HG02938 (cell line): ENCODE measurements around the gene MACROH2A1.
A peak's percentile ranks its signal among the peaks of the same experiment; 100 is the strongest.

ENCODE experiments used
- ATAC-seq: cut with Tn5 transposase; IDR thresholded peaks from one replicate; pipeline ENCODE4 v1.9.1; 2021; ENCODE audit warnings: mild to moderate bottlenecking, moderate library complexity; ENCODE audit not compliant: unreplicated experiment

MACROH2A1 gene

GRCh38 chr5:135436951-135437418 lies 38.0 kb upstream of the MACROH2A1 start:
- no peak for ATAC-seq

DNA sequence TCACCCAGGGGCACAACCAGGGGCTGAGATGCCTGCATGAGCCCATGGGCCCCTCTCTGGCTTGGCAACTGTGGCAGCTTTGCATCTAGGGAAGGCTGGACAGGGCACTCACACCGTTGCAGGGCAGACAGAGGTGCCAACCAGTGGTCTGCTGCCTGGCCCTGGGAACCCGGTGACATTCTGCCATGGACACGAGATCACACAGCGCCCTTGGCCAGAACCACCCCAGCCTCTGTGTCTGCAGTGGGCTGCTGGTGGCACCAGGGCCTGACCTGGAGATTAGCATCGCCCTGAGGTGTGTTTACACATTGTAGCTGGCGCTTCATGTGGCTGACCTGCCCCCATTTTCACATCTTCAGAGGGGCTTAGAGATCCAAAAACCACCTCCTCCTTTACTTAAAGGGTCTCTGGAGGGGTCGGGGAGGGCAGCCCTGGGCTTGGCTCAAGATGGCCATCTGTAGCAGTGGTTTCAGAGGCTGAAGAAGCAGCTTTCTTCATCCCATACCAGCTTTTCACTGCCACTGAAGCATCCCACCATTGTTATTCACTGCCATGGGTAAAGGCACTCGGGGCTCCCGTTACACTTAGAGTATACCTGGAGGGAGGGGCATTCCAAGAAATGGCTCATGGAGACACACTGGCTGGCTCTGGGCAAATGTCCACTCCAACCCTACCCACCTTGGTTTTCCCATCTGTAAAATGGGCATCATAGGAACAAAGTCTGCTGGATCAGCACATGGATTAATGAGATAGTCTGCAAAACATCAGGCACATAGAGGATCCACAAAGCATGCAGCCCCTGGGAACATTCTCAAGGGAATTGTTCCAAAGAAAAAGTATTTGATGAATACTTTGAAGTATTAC lies 36.7 kb upstream of the MACROH2A1 start:
- no peak for ATAC-seq

DNA sequence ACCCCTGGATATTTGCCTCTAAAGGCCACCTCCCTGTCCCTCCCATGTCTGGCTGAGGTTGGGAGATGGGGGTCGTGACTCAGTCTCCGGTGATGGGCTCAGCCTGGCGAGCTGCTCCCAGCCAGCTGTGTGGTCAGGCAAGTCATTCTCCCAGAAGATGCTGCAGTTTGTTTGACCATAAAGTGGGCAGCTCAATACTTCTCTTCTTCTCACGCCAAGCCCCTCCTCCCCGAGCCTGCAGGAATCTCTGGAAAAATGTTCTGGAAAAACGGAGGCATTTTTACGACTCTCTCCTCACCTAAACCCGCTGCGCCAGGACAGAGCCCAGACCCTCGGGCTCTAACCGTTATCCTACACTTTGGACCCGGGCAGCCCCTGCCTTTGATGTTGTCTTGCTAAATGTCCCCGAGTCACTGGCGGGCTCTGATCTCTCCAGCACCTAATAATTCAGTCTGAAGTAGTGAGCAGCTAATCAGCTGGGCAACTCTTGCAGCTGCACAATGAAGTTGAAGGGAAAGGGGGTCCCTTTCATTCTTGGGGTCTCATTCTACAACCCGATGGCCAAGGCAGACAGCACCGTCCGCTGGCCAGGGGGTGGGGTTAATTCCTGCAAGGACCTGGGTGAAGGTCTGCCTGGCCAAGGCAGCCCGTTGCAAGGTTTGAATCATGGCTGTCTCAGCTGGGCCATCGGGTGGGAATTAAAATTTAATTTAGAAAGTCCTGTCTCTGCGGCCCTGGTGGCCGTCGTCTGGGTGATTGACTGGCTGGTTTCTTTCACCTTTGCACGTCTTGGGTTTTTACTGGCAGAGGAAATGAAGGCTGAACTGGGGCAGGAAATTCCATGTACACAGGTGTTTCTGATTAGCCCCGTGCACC lies 35.8 kb upstream of the MACROH2A1 start:
- no peak for ATAC-seq

DNA sequence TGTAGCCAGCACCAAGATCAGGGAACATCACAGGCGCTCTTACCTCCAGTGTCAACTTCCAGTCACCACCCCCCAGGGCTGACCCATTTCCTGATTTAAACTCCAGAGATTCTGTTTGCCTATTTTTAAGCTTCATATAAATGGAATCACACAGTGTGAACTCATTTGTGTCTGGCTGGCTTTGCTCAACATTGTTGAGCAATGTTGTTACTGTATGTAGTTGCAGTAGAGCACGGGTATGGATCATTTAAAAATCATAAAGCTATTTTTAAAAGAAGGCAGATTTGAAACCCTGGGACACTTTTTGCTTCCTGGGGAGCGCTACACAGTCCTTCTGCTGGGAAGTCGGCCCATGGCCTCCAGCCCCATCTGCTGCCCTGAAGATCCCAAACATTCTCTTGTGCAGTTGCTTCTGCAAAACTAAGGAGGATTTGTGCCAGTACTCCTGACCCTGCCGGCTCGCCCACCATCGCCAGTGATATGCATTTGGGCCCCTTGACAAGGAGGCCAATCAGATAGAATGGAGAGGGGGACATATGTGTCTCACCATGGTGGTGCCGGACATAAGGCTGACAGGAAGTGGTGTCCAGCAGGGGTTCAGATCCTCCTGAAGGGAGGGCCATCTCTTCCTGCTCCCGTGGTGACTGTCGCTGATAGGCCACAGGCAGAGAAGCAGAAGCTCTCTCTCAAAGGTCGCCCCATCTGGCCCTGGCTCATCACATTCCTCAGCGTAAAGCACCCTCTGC lies 34.8 kb upstream of the MACROH2A1 start:
- no peak for ATAC-seq

DNA sequence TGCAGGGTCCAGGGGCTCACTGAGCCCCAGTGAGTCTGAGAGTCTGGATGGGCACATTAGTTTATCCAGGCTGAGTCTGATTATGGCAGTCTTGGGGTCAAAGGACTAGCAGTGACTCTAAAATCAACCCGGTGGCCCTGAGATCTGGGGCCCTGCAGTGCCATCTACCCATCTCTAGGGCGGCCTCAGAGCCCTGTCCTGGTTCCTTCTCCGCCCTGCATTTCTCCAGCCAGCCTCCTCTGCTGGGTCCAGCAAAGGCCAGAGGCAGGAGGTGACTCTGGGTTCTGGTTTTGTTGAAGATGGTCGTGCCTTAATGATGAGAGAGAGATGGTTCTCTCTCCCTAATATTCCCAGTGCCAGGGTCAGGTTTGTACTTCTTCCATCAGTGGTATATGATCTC lies 33.1 kb upstream of the MACROH2A1 start:
- no peak for ATAC-seq

- ATAC-seq, result no peak
Measured at GRCh38 chr5:135430135-135430437, 31.1 kb upstream of the MACROH2A1 start.

DNA sequence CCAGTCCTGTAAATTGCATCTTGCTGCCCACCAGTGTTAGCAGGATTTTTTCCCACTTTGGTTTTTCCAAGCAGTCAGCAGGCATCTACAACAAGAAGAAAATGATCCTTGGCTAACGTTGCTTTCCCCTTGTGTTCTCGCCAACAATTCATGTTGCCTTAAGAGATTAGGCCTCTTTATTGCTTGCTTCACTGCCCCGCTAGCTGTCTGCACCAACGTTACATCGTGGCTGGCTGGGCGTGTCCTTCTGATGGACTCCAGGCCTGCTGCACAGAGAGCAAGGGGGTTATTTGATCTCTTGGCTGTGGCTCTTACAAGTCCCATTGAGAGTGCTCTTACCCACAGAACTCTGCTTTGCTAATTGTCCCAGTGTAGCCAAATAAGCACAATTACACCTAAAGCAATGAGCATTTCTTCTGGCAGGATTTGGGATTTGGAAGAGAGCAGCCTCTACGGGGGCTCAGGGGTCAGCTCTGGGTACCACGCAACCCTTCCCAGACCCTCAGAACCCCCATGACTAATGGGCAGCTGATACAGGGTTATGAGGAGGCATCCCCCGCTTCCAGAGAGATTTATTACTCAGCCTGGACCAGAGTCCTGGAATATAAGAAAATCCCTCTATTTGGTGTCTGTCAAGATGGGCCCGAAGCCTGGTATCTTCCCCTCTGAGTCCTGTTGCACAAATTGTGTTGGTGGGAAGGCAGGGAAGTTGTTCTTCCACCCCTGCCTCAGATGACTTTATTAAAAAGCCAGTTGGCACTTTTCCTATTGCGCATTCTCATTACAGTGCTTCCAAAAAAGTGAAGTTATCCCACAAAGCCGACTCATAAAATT lies 30.5 kb upstream of the MACROH2A1 start:
- ATAC-seq, result no peak

- no peak for ATAC-seq
Measured at GRCh38 chr5:135428586-135428985, 29.6 kb upstream of the MACROH2A1 start.

DNA sequence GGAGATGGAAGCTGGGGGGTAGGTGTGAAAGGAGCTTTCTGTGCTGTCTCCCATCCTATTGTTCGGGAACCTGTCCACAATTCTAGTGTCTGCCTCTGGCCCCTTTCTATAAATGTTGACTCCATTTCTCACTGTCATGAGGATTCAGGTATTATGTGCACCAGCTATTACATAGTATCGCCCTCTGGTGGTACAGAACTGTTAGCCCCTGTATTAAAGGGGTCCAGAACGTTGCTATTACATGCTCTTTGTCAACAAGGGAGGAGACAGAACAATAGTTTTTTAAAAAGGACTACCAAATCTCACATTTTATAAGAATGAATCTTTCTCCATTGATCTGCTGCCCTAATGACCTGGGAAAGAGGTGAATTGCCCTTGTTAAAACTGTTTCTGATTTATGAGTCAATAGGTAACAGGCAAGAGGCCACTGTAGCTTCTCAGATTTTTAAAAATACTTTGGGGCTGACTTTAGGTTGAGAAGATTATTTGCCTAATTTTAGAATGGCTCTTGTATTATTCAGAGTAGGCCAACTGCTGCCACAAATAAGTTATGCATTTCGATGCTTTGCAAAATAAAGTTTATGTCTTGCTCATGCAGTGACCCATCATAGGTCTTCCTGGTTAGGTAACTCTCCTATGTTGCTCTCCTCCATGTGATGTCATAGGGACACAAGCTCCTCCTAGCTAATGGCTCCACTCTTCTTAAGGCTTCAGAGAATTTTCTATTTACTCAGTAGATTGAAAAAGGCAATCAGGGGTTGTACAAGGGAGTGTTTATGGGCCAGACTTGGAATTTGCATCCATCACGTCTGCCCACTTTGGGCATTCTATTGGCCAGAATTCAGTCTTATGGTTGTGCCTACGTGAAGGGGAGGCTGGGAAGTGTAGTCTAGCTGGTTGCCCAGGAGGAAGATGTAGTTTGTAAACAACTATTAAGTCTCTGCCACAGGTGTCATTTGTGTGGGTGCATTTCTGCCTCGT lies 27.4 kb upstream of the MACROH2A1 start:
- peak; percentile 93 for ATAC-seq

DNA sequence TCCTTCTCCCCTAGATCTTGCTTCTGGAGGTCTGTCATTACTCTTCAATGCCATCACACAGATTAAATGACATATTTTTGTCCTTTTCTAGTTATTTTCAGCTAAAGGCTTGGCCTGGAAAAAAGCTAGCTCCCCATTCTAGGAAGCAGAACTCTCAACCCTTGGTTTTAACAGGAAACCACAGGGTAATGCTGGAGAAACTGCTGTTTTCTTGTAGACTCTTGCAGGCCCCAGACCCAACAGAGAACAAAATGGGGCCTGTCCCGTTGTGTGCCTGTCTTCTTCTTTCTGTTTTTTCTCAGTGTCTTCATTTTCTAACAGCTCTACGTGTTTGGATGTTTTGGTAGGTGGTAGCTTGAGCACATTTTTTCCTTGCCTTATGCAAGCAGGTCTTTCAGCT lies 26.6 kb upstream of the MACROH2A1 start:
- no peak for ATAC-seq

- ATAC-seq, result no peak
Measured at GRCh38 chr5:135423846-135424168, 24.8 kb upstream of the MACROH2A1 start.

GRCh38 chr5:135423146-135423845 lies 24.3 kb upstream of the MACROH2A1 start:
- no peak for ATAC-seq

GRCh38 chr5:135422419-135422818 lies 23.4 kb upstream of the MACROH2A1 start:
- ATAC-seq, result no peak

GRCh38 chr5:135417083-135417482 lies 18.1 kb upstream of the MACROH2A1 start:
- ATAC-seq, result no peak

GRCh38 chr5:135405082-135405481 lies 6.1 kb upstream of the MACROH2A1 start:
- no peak for ATAC-seq

- ATAC-seq, result no peak
Measured at GRCh38 chr5:135402031-135402430, 3.0 kb upstream of the MACROH2A1 start.

DNA sequence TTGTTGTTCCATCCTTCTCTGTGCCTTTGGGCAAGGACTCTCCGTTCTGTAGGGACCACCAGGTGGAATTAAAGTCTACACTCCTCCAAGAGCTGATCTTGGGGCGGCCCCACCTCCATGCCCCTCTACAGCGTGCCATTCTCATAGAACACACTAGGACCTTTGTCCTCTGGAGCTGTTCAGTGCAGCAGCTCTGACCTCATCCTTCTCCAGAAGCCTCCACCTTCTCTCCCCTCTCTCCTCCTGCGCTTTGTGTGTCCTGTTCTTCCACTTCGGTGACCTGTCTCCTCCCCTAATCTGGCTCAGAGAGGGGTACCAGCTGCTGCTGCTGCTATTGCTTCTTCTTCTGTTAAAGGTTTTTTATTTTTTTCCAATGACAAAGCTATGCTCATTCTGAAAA lies 1.8 kb upstream of the MACROH2A1 start:
- no peak for ATAC-seq

GRCh38 chr5:135399794-135400542 lies 937 bp upstream of the MACROH2A1 start:
- ATAC-seq, result no peak
